OCI-M1 (cell line): ENCODE data around the gene TRIM3.

Source experiments
- DNase-seq: peaks from one replicate; lab custom pipeline; 2025; lab: John Stamatoyannopoulos, UW

Gene TRIM3

DNA sequence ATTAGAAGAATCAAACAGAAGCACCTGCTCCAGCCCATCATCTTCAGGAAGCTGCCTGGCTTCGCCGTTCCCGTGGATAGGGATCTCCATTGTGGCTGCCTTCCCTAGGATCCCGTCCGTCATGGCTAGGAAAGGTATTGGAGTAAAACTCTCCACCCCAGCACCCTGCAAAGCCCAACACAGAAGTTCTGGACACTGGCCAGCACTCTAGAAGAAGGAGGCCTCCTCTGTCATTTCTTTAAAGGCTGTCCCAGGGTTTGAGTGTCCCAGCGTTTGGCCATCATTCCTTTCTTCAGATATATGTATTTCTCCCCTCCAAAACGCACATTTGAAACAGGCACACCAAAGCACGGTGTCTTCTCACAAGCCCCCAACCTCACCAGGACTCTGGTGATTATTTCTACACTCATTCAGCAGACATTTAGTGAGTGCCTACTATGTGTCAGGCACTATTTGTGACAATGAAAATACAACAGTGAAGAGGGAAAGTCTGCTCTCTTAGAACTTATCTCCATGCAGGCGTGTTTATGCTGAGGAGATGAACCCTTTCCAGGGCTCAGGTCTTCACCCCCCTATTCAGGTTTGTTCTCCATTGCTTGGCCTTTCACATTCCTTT lies 6.7 kb upstream of the TRIM3 start:
- no peak for DNase-seq

DNA sequence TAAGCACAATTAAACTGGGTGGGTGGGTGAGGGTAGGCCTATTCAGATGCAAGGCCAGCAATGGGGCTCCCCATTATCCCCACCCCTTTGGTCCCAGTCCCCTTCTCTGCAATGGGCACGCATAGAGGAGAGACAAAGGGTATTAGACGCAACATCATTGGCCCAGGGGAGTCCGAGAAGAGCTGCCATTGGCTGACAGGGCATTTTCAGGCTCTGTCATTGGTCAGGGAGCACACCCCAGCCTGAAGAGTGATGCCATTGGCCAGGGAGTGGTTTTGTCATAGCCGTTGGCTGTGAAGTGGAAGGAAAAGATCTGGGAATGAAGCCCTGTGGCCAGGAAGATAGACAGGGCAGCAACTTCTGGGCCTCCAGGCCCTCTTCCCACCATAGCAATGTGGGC lies 2.8 kb upstream of the TRIM3 start:
- no peak for DNase-seq

DNA sequence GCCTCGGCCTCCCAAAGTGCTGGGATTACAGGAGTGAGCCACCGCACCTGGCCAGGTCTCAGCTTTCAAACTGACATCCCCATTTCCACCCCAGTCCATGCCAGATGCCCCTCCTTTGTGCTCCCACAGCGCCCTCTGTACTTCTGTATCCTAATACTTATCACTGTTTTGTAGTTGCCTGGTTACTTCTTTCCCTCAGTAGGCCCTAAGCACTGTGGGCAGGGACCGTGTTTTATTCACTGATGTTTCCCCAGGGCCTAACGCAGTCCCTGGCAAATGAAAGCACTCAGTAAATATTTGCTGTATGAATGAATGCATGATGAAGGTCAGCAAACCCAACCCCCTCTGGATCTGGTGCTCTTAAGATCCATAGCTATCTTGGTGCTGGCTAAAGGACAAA lies 2.2 kb upstream of the TRIM3 start:
- peak; percentile 33 for DNase-seq

DNA sequence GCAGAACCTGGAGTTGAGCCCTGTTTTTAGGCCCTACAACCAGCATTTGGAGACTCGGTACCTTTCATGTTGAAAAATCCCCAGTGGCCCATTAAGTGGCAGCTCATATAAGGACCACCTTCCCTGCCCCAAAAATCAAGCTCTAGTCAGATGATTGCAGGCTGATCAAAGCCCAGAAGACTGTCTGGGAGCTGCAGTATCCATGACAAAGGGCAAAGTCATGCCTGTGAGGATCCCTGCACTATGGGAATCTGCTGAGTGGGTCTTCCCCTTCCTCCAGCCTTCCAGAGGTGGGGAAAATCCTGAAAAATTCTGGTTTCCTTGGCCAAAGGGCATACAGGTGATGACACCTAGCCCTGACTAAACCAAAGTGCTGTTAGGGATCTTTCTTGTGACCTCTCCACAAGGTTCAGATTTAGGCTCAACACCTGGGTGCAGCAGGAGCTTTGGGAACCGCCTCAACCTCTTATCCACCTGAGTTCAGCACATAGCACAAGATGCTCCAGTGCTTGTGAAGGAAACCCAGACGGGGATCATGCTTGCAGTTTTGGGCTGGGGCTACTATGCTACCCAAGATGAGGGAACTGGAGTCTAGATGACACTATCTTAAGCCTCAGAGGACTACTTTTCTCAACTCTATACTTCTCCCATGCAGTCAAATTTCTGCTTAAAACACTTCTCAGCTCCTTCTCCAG lies 1.2 kb upstream of the TRIM3 start:
- peak; percentile 26 for DNase-seq

DNA sequence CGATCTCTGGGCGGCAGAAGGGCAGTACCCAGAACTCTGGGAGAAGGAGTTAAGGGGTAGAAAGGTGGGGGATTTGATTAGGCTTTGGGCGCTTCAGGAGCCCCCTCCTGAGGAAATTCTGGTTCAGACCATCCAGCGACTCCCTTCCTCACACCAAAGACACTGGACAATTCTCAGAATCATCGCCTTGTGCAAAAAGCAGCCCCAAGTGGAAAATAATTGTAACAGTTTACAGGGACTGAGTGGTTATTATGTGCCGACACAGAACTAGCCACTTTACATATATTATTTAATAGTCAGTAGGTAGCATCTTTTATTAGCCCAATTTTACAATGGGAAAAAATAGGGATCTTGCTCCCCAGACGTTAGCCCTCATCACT lies 662 bp upstream of the TRIM3 start:
- DNase-seq, result no peak

DNA sequence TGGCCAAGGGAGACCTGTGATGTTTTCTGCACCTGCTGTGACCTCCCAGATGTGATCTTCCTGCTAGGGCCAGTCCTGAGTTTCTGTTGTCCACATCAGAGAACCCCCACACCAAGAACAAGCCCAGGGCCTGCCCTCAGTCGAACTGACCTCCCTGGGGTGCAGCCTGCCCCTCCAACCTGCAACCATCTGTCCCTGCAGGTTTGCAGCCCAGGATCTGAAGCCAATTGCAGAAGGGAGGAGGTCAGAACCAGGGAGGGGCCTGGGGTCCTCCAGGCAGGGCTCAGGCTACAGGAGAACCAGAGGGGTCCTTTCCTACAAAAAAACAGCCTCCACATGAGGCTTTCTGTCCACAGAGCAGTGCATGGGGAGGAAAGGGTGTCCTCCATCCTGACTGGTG lies 807 bp downstream of the TRIM3 start:
- no peak for DNase-seq

GRCh38 chr11:6469599-6469998 lies 4.1 kb downstream of the TRIM3 start:
- no peak for DNase-seq

- DNase-seq, result peak; percentile 86
These were observed 4.8 kb downstream of the TRIM3 start for GRCh38 chr11:6468712-6469495.

- no peak for DNase-seq
These were observed 14.7 kb downstream of the TRIM3 start for GRCh38 chr11:6459099-6459450.

DNA sequence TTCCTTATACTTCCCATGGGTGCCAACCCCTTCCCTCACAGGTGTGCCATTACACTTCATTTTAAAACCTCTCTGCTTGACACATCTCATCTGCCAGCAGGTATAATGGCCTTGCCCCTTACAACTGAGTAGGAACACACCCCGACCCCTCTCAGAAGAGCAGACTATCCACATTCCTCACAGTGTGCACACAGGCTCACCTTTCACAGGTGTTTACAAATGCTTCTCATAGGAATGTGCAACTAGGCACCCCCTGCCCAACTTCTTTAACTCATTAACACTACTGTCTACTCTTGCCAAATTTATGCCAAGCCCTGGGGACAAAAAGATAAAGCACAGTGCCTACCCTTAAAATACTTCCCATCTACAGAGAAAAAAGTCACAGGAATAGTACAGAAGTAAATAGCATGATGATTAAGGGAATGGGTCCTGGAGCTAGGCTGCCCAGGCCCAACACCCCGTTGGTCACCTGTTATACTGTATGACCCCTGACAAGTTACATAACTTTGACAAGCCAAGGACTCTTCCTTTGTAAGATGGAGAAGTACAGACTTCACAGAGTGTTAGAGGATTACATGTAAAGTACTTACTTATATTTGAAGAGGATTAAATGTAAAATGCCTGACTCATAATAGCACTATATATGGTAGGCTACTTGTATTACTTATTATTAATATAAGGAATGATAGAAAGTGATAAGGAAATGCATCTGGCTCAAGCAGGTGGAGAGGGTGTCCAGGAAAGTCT lies 15.2 kb downstream of the TRIM3 start:
- no peak for DNase-seq

DNA sequence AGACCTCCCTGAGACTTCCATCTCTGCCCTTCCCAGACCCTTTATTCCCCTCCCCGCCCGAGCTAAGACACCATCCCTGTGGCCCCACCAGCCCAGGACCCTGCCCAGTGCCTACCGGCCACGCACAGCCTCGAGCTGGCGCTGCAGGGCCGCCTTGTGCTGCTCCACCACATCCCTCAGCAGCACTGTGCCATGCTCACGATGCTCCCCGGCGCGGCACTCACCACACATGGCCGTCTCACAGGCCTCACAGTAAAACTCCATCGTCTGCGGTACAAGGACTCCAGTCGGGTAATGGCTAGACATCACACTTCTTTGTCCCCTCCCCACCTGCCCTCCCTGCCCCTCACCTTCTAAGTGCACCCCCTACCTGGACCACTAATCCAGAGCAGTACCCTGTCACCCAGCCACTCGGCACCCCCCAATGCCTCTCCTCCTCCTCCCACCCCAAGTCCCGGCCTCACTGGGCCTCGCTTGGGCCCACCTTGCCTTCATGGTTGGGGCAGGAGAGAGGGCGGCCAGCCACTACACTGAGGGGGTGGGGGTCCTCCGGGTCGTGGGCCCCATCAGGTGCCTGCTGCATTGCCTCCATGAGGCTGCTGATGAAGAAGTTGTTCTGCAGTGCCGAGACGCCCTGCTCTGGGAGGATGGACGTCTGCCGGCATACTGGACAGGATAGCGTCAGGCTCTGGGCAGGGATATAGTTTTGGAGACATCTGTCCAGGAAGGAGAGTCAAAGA lies 16.0 kb downstream of the TRIM3 start:
- no peak for DNase-seq

- no peak for DNase-seq
These were observed 17.2 kb downstream of the TRIM3 start for GRCh38 chr11:6456361-6457073.

DNA sequence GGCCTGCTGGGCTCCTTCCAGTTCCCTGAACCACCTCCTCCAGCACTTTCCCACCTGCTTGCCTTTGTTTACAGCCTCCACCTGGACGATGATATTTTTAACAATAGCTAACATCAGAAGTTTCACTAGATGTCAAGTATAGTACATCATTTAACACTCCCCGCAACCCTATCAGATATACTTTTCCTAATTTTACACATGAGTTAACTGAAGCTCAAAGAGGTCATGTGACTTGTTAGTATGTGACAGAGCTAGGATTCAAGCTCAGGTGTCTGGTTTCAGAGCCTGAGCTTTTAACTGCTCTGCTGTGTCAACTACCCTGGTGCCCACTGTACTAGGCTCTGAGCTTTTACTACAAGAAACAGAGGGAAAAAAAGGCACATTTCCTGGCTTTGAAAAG lies 18.7 kb downstream of the TRIM3 start:
- no peak for DNase-seq

DNA sequence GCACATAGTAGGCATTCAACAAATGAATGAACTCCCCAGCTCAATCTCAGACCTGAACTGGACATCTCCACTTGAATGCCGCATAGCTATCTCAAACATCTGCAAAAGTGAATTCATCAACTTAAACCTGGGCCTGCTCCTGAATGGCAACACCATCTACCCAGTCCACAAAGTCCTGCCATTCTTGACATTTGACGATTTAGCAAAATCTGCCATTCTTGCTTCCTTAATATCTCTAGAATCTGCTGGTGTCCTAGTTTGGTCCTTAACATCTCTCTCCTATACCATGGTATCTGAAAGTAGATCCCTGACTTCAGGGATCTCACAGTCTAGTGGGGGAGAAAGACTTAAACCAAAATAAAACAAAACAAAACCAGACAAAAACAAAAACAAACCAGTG lies 20.6 kb downstream of the TRIM3 start:
- no peak for DNase-seq

DNA sequence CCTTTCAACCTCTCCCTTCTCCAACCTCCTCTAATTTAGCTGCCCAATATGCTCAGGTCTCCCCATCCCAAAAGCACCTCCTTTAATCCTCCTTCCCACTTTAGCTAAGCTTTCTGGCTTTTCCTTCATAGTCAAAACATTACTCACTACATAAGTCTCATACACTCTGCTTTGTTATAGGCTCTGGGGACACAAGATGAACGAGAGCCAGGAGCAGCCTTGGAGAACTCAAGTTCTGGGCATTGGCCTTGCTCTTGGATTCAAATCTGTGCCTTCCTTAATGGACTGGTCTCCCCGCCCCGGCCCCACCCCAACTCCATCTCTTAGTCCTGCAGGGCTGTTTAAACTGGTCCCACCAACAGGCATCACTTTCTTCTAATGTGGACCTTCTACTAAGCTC lies 21.5 kb downstream of the TRIM3 start:
- no peak for DNase-seq

- no peak for DNase-seq
These were observed 25.2 kb downstream of the TRIM3 start for GRCh38 chr11:6448574-6448973.

GRCh38 chr11:6443269-6444003 lies 30.3 kb downstream of the TRIM3 start:
- peak; percentile 65 for DNase-seq

GRCh38 chr11:6442441-6442840 lies 31.3 kb downstream of the TRIM3 start:
- DNase-seq, result no peak

DNA sequence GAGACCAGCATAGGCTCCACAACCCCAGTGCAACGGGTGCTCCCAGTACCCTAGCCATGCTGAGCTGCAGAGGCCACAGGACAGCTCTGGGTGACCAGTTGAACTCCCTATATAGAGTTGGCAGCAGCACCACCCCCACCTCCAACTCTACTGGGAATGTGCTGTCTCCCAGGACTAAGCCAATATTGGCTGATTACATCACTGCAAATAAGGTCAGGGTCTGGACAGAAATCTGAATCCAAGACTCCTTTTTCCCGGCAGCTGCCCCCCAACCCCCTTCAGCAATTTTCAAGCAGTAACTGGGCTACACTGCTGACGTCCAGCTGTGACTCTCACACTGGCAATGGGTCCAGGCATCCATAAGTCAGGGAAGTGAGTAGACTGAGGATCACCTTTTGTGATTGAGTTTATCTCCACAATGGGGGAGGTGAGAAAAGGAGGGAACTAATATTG lies 32.8 kb downstream of the TRIM3 start, which contains the start of gene HPX:
Gene HPX, minus strand, starts transcription at position 82 of the 453 bp plus-strand sequence. Its CDS starts 24 bp downstream, at position 58.
- no peak for DNase-seq

DNA sequence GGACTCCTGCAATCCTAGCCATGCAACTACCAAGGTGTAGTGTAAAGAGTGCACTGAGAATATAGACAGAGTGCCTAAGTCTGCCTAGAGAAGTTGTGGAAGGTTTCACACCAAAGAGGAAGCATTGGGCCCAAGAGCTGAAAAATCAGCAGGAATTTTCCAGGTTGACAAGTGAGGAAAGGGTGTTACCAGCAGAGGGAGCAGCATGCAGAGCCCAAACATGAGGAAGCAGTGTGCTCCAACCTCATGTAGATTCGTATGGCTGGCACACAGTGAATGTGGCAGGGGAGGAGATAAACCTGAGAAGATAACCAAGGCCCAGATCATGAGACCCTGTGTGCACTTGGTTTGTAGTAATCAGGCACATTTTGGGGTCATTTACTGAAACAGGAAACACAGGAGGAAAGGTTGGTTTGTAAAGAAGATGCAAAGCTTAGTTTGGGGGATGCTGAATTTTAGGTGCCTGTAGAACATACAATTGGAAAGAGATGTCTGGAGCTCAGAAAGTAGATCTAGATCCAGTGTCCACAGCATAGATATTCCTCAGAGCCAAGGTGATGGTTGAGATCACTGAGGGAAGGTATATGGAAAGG lies 34.7 kb downstream of the TRIM3 start:
- DNase-seq, result peak; percentile 86
